HepG2 (cell line): ENCODE data around the gene IMP3.

Experiments used
- CAMTA2 ChIP-seq: sonication (generic); formaldehyde crosslinking; IDR thresholded peaks from 2 replicates; pipeline ENCODE4 v1.4.0; 2020; ENCODE audit warnings: mild to moderate bottlenecking, missing genetic modification reagents, borderline replicate concordance
- CHD4 ChIP-seq: fragments of 200-600 bp; sonication (generic); IDR thresholded peaks from 2 replicates; pipeline ENCODE4 v1.7.0; 2017; ENCODE audit warnings: mild to moderate bottlenecking, low read length, borderline replicate concordance
- ETV5 ChIP-seq: IDR thresholded peaks from 2 replicates; pipeline ENCODE4 v1.6.1; 2018; ENCODE audit warnings: missing biosample characterization, missing genetic modification reagents, inconsistent platforms, borderline replicate concordance
- EZH2 ChIP-seq: conservative IDR thresholded peaks from 2 replicates; pipeline ENCODE4 v1.6.1; 2012; ENCODE audit warnings: mild to moderate bottlenecking, low read depth, low read length, moderate library complexity
- FOSL1 ChIP-seq: sonication (generic); formaldehyde crosslinking; IDR thresholded peaks from 2 replicates; pipeline ENCODE4 v1.9.0; 2021; ENCODE audit warnings: missing genetic modification reagents, borderline replicate concordance
- GABPA ChIP-seq, 2 experiments: IDR thresholded peaks; 2 replicates each; pipeline ENCODE4 v1.6.1; 2011 to 2016; ENCODE audit warnings: low read depth in 2 of 2, low read length in 1 of 2, missing biosample characterization in 1 of 2, missing genetic modification characterization in 1 of 2
- POLR2AphosphoS2 ChIP-seq: IDR thresholded peaks from 2 replicates; pipeline ENCODE4 v1.6.1; 2011; ENCODE audit warnings: low read depth, low read length, improper control_type of control experiment
- SIN3B ChIP-seq: fragments of 150-350 bp; IDR thresholded peaks from 2 replicates; pipeline ENCODE4 v1.6.1; 2014; ENCODE audit warnings: low read length
- ZNF296 ChIP-seq: sonication (generic); formaldehyde crosslinking; conservative IDR thresholded peaks from 2 replicates; pipeline ENCODE4 v1.5.0; 2020; ENCODE audit warnings: mild to moderate bottlenecking, missing genetic modification reagents
- TF ChIP-seq, protein P1 (sequence below): sonication (generic); formaldehyde crosslinking; IDR thresholded peaks from 2 replicates; pipeline ENCODE4 v1.5.0; 2020; ENCODE audit warnings: mild to moderate bottlenecking, missing genetic modification reagents, moderate library complexity
- TF ChIP-seq, protein P2 (sequence below): sonication (generic); formaldehyde crosslinking; IDR thresholded peaks from 2 replicates; pipeline ENCODE4 v1.8.1; 2022; ENCODE audit warnings: low read depth, mild to moderate bottlenecking, missing genetic modification reagents
- TF ChIP-seq, protein P3 (sequence below), 2 experiments: IDR thresholded peaks; 2 replicates each; pipeline ENCODE4 v1.6.1; 2011 to 2012; ENCODE audit warnings: low read length in 2 of 2, borderline replicate concordance in 1 of 2, low read depth in 1 of 2, mild to moderate bottlenecking in 1 of 2, moderate library complexity in 1 of 2
- TF ChIP-seq, protein P4 (sequence below): IDR thresholded peaks from 2 replicates; pipeline ENCODE4 v1.6.1; 2012; ENCODE audit warnings: inconsistent platforms
- TF ChIP-seq, protein P5 (sequence below): sonication (generic); formaldehyde crosslinking; IDR thresholded peaks from 2 replicates; pipeline ENCODE4 v1.8.1; 2023; ENCODE audit warnings: missing genetic modification reagents, inconsistent platforms, borderline replicate concordance

DNA sequence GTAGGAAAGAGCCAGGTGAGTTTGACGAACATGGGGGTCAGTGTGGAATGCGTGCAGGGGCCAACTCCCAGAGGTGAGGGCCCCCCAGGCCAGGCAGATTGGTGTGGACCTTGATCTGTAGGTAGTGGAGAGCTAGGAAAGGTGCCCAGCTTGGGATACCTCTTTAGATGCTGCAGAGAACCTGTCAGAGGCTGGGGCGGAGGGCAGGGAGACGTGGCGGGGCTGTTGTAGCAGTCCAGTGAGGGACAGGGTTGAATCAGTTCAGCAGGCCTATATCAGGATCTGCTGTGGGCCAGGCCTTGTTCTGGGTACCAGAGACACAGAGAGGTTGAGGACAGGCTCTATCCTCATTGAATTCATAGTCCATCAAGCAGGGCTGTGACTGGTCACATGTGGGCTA lies 16.3 kb upstream of the IMP3 start:
- TF ChIP-seq FOSL1 (CRISPR knock-in tag) (no peak), ZNF296 (no peak), GABPA (IDR thresholded peaks at IDR 0.05; ENCODE audit: low read depth, low read length) (no peak), GABPA (CRISPR knock-in tag; IDR thresholded peaks at IDR 0.05; ENCODE audit: low read depth) (no peak), CHD4 (no peak), POLR2AphosphoS2 (no peak), ETV5 (no peak), EZH2 (no peak), SIN3B (no peak), CAMTA2 (no peak)
- TF ChIP-seq, protein P1, sequence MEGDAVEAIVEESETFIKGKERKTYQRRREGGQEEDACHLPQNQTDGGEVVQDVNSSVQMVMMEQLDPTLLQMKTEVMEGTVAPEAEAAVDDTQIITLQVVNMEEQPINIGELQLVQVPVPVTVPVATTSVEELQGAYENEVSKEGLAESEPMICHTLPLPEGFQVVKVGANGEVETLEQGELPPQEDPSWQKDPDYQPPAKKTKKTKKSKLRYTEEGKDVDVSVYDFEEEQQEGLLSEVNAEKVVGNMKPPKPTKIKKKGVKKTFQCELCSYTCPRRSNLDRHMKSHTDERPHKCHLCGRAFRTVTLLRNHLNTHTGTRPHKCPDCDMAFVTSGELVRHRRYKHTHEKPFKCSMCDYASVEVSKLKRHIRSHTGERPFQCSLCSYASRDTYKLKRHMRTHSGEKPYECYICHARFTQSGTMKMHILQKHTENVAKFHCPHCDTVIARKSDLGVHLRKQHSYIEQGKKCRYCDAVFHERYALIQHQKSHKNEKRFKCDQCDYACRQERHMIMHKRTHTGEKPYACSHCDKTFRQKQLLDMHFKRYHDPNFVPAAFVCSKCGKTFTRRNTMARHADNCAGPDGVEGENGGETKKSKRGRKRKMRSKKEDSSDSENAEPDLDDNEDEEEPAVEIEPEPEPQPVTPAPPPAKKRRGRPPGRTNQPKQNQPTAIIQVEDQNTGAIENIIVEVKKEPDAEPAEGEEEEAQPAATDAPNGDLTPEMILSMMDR = no peak
- TF ChIP-seq, protein P2, sequence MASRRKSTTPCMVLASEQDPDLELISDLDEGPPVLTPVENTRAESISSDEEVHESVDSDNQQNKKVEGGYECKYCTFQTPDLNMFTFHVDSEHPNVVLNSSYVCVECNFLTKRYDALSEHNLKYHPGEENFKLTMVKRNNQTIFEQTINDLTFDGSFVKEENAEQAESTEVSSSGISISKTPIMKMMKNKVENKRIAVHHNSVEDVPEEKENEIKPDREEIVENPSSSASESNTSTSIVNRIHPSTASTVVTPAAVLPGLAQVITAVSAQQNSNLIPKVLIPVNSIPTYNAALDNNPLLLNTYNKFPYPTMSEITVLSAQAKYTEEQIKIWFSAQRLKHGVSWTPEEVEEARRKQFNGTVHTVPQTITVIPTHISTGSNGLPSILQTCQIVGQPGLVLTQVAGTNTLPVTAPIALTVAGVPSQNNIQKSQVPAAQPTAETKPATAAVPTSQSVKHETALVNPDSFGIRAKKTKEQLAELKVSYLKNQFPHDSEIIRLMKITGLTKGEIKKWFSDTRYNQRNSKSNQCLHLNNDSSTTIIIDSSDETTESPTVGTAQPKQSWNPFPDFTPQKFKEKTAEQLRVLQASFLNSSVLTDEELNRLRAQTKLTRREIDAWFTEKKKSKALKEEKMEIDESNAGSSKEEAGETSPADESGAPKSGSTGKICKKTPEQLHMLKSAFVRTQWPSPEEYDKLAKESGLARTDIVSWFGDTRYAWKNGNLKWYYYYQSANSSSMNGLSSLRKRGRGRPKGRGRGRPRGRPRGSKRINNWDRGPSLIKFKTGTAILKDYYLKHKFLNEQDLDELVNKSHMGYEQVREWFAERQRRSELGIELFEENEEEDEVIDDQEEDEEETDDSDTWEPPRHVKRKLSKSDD (CRISPR knock-in tag) = no peak
- TF ChIP-seq, protein P3, sequence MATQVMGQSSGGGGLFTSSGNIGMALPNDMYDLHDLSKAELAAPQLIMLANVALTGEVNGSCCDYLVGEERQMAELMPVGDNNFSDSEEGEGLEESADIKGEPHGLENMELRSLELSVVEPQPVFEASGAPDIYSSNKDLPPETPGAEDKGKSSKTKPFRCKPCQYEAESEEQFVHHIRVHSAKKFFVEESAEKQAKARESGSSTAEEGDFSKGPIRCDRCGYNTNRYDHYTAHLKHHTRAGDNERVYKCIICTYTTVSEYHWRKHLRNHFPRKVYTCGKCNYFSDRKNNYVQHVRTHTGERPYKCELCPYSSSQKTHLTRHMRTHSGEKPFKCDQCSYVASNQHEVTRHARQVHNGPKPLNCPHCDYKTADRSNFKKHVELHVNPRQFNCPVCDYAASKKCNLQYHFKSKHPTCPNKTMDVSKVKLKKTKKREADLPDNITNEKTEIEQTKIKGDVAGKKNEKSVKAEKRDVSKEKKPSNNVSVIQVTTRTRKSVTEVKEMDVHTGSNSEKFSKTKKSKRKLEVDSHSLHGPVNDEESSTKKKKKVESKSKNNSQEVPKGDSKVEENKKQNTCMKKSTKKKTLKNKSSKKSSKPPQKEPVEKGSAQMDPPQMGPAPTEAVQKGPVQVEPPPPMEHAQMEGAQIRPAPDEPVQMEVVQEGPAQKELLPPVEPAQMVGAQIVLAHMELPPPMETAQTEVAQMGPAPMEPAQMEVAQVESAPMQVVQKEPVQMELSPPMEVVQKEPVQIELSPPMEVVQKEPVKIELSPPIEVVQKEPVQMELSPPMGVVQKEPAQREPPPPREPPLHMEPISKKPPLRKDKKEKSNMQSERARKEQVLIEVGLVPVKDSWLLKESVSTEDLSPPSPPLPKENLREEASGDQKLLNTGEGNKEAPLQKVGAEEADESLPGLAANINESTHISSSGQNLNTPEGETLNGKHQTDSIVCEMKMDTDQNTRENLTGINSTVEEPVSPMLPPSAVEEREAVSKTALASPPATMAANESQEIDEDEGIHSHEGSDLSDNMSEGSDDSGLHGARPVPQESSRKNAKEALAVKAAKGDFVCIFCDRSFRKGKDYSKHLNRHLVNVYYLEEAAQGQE (IDR thresholded peaks at IDR 0.05; ENCODE audit: borderline replicate concordance in 1 of 2, low read depth in 1 of 2, low read length in 2 of 2) = no peak
- TF ChIP-seq, protein P4, sequence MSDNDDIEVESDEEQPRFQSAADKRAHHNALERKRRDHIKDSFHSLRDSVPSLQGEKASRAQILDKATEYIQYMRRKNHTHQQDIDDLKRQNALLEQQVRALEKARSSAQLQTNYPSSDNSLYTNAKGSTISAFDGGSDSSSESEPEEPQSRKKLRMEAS = no peak
- TF ChIP-seq, protein P5, sequence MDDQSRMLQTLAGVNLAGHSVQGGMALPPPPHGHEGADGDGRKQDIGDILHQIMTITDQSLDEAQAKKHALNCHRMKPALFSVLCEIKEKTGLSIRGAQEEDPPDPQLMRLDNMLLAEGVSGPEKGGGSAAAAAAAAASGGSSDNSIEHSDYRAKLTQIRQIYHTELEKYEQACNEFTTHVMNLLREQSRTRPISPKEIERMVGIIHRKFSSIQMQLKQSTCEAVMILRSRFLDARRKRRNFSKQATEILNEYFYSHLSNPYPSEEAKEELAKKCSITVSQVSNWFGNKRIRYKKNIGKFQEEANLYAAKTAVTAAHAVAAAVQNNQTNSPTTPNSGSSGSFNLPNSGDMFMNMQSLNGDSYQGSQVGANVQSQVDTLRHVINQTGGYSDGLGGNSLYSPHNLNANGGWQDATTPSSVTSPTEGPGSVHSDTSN (CRISPR knock-in tag) = no peak
